ENCODE measurements around the gene CCDC187. TPM values are rescaled to one million over a fixed set of nuclear protein-coding genes. Genes with fewer than 3 reads are reported as not detected.

Gene CCDC187
- total RNA-seq, 1 experiment from 2014 or later, result 2.7 TPM

GRCh38 chr9:136341042-136341655 is 37.3 kb upstream of the CCDC187 start:
- DNase-seq, result no peak
- TF ChIP-seq EZH2 (IDR thresholded peaks at IDR 0.05; ENCODE audit: low read depth) (no peak), CTCF (conservative IDR thresholded peaks at IDR 0.05) (no peak)
- CTCF ChIA-PET, result no interaction called here
- intact Hi-C loops (cut with micrococcal nuclease; ENCODE audit: unreplicated experiment), result loop anchor here (10.0 kb wide), 1 partner anchor 144 kb away; the partner anchor contains the start of gene SEC16A
- H3K79me2 ChIP-seq (ENCODE audit: low read depth), result no peaks in the 10 kb centered on the region
- BruUV-seq (replicated peaks), result no TSS peak
- H4K20me1 ChIP-seq (ENCODE audit: insufficient read depth), result no peaks in the 10 kb centered on the region
- H3K4me2 ChIP-seq, result no peak overlapping the region
- H2AFZ ChIP-seq, result no peak overlapping the region
- peaks cover 3% of the 10 kb centered on the region; the same call in 1 of the 2 replicates for H3K4me1 ChIP-seq (replicated peaks; ENCODE audit: insufficient read depth)
- H3K4me3 ChIP-seq, result no peak overlapping the region
- H3K9me2 ChIP-seq (ENCODE audit: insufficient read depth), result no peaks in the 10 kb centered on the region
- no peaks in the 10 kb centered on the region for H3K36me3 ChIP-seq (ENCODE audit: low read depth)
- H3F3A ChIP-seq (ENCODE audit: insufficient read depth, low read depth), result peaks cover 5% of the 10 kb centered on the region; the same call in 1 of the 2 replicates
- no peak overlapping the region for H3K27ac ChIP-seq
- POLR2A ChIA-PET (ENCODE audit: unreplicated experiment), result no interaction called here
- H3K27me3 ChIP-seq (ENCODE audit: insufficient read depth, low read depth), result no peaks in the 10 kb centered on the region
- H3K9me3 ChIP-seq (ENCODE audit: insufficient read depth, low read depth), result no peaks in the 10 kb centered on the region

GRCh38 chr9:136340356-136341041 is 36.6 kb upstream of the CCDC187 start:
- H3K4me3 ChIP-seq, result no peak overlapping the region
- no peak for DNase-seq
- TF ChIP-seq EZH2 (IDR thresholded peaks at IDR 0.05; ENCODE audit: low read depth) (no peak), CTCF (conservative IDR thresholded peaks at IDR 0.05) (no peak)
- no peak overlapping the region for H3K4me2 ChIP-seq
- no peaks in the 10 kb centered on the region for H3K9me2 ChIP-seq (ENCODE audit: insufficient read depth)
- H2AFZ ChIP-seq, result no peak overlapping the region
- H3K36me3 ChIP-seq (ENCODE audit: low read depth), result no peaks in the 10 kb centered on the region
- no peaks in the 10 kb centered on the region for H4K20me1 ChIP-seq (ENCODE audit: insufficient read depth)
- intact Hi-C loops (cut with micrococcal nuclease; ENCODE audit: unreplicated experiment), result loop anchor here (10.0 kb wide), 1 partner anchor 144 kb away; the partner anchor contains the start of gene SEC16A
- POLR2A ChIA-PET (ENCODE audit: unreplicated experiment), result no interaction called here
- no peaks in the 10 kb centered on the region for H3K27me3 ChIP-seq (ENCODE audit: insufficient read depth, low read depth)
- H3K27ac ChIP-seq, result no peak overlapping the region
- CTCF ChIA-PET, result interaction anchor here (0.6 kb wide), 1 partner anchor 59 kb away, joined by 3 read pairs; no protein-coding TSS in a partner anchor
- no peaks in the 10 kb centered on the region for H3K79me2 ChIP-seq (ENCODE audit: low read depth)
- BruUV-seq (replicated peaks), result no TSS peak
- H3K9me3 ChIP-seq (ENCODE audit: insufficient read depth, low read depth), result no peaks in the 10 kb centered on the region
- no peaks in the 10 kb centered on the region for H3K4me1 ChIP-seq (replicated peaks; ENCODE audit: insufficient read depth)
- H3F3A ChIP-seq (ENCODE audit: insufficient read depth, low read depth), result peaks cover 5% of the 10 kb centered on the region; the same call in 1 of the 2 replicates

DNA sequence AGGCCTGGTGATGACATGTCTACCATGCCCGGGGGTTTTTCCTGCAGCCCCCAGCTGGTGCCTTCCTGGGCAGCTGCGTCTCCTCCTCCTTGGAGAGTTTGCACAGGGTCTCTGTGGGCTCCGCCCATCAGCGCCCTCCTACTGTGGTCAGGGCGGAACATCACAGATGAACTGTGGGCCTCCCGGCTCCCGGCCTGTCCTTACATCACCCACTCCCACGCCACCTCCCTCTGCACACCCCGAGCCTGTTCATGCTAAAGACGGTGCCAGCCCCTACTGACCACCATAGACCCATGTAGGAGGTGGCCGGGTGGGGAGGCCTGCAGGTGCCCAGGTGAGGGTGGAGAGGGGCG is 36.0 kb upstream of the CCDC187 start:
- H3K4me2 ChIP-seq, result no peak overlapping the region
- POLR2A ChIA-PET (ENCODE audit: unreplicated experiment), result no interaction called here
- H3K79me2 ChIP-seq (ENCODE audit: low read depth), result no peaks in the 10 kb centered on the region
- no peak overlapping the region for H3K4me3 ChIP-seq
- H3F3A ChIP-seq (ENCODE audit: insufficient read depth, low read depth), result no peaks in the 10 kb centered on the region; the same call in 1 of the 2 replicates
- no peaks in the 10 kb centered on the region for H4K20me1 ChIP-seq (ENCODE audit: insufficient read depth)
- no peak for DNase-seq
- no peaks in the 10 kb centered on the region for H3K27me3 ChIP-seq (ENCODE audit: insufficient read depth, low read depth)
- TF ChIP-seq CTCF (conservative IDR thresholded peaks at IDR 0.05), result no peak
- TF ChIP-seq EZH2 (IDR thresholded peaks at IDR 0.05; ENCODE audit: low read depth), result no peak
- H2AFZ ChIP-seq, result no peak overlapping the region
- H3K27ac ChIP-seq, result no peak overlapping the region
- CTCF ChIA-PET, result interaction anchor here (1.0 kb wide), 1 partner anchor 23 kb away, joined by 7 read pairs; no protein-coding TSS in a partner anchor
- no peaks in the 10 kb centered on the region for H3K4me1 ChIP-seq (replicated peaks; ENCODE audit: insufficient read depth)
- intact Hi-C loops (cut with micrococcal nuclease; ENCODE audit: unreplicated experiment), result loop anchor here (1.0 to 10.0 kb wide), 3 partner anchors 33 to 145 kb away; partner anchors contain the start of genes CARD9, SEC16A and SNAPC4
- no peaks in the 10 kb centered on the region for H3K9me2 ChIP-seq (ENCODE audit: insufficient read depth)
- no TSS peak for BruUV-seq (replicated peaks)
- no peaks in the 10 kb centered on the region for H3K9me3 ChIP-seq (ENCODE audit: insufficient read depth, low read depth)
- no peaks in the 10 kb centered on the region for H3K36me3 ChIP-seq (ENCODE audit: low read depth)
